Prostate gland (tissue), 2 donors: ENCODE results near the gene FAM3A.

ENCODE experiments used
- POLR2AphosphoS5 ChIP-seq: sonication (generic); formaldehyde crosslinking; IDR thresholded peaks from one replicate; pipeline ENCODE4 v1.6.1; 2017; ENCODE audit warnings: antibody characterized with exemption
- TF ChIP-seq, protein P1 (sequence below), 4 experiments: fragments of 200-600 bp in 2 of 4; fragments of 450-650 bp in 2 of 4; sonication (generic) in 2 of 4; IDR thresholded peaks; 1 replicate in 3 of 4; 2 replicates in 1 of 4; pipeline ENCODE4 v1.5.1; 2016 to 2019; ENCODE audit warnings: antibody characterized with exemption in 4 of 4, mild to moderate bottlenecking in 2 of 4, moderate library complexity in 2 of 4

DNA sequence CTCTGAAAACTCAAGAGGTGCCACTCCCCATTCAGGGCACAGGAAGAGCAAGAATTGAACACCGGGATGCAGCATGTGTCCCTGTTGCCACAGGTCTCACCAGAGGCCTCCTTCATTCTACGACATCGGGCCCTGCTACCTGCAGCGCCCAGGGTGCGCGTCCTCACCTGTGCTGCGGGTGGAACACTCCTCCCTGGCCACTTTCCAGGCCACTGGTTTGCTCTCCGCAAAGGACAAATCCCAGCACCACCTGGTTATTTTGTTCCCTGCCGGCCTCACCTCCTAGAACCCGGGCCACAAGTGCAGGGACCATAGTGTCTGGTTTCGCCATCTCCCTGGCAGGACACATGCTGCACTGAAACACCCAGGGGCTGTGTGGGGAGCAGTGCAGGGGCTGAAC, 14.3 kb upstream of the FAM3A start:
- TF ChIP-seq, protein P1, sequence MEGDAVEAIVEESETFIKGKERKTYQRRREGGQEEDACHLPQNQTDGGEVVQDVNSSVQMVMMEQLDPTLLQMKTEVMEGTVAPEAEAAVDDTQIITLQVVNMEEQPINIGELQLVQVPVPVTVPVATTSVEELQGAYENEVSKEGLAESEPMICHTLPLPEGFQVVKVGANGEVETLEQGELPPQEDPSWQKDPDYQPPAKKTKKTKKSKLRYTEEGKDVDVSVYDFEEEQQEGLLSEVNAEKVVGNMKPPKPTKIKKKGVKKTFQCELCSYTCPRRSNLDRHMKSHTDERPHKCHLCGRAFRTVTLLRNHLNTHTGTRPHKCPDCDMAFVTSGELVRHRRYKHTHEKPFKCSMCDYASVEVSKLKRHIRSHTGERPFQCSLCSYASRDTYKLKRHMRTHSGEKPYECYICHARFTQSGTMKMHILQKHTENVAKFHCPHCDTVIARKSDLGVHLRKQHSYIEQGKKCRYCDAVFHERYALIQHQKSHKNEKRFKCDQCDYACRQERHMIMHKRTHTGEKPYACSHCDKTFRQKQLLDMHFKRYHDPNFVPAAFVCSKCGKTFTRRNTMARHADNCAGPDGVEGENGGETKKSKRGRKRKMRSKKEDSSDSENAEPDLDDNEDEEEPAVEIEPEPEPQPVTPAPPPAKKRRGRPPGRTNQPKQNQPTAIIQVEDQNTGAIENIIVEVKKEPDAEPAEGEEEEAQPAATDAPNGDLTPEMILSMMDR (IDR thresholded peaks at IDR 0.05): no peak
- TF ChIP-seq POLR2AphosphoS5: no peak
